ENCODE results near the gene BSPRY. TPM values are rescaled to one million over a fixed set of nuclear protein-coding genes. Genes with fewer than 3 reads are reported as not detected.

The BSPRY gene
- polyA plus RNA-seq, 1 donor from 2014 or later, result not detected

- no peak overlapping the region for H3K4me3 ChIP-seq (ENCODE audit: low read length)
- no peak for TF ChIP-seq POLR2AphosphoS5 (IDR thresholded peaks at IDR 0.05)
- no peak for TF ChIP-seq TAF1 (IDR thresholded peaks at IDR 0.05; ENCODE audit: low read depth)
- no peak for TF ChIP-seq EZH2 (IDR thresholded peaks at IDR 0.05; ENCODE audit: borderline replicate concordance, insufficient read depth, low read length, poor library complexity, severe bottlenecking)
- TF ChIP-seq MXI1 (conservative IDR thresholded peaks at IDR 0.05; ENCODE audit: poor library complexity, severe bottlenecking), result no peak
- no peak for TF ChIP-seq EP300 (conservative IDR thresholded peaks at IDR 0.05; ENCODE audit: poor library complexity, severe bottlenecking)
- no peak for TF ChIP-seq CTCF (IDR thresholded peaks at IDR 0.05; ENCODE audit: poor library complexity, severe bottlenecking)
- no peak for TF ChIP-seq SMC3 (conservative IDR thresholded peaks at IDR 0.05; ENCODE audit: poor library complexity)
- no peak for TF ChIP-seq REST (IDR thresholded peaks at IDR 0.05; ENCODE audit: borderline replicate concordance)
- TF ChIP-seq RAD21 (conservative IDR thresholded peaks at IDR 0.05), result no peak
- H2AFZ ChIP-seq (ENCODE audit: low read depth, low read length), result no peak overlapping the region
- H3F3A ChIP-seq (ENCODE audit: insufficient read depth, low read length, poor library complexity, severe bottlenecking), result no peaks in the 10 kb centered on the region
- H3K36me3 ChIP-seq (ENCODE audit: insufficient read depth, low read length), result no peaks in the 10 kb centered on the region
- H3K27ac ChIP-seq (ENCODE audit: low read length), result no peak overlapping the region
- H3K79me2 ChIP-seq (replicated peaks; ENCODE audit: insufficient read depth, low read length), result no peaks in the 10 kb centered on the region
- no peaks in the 10 kb centered on the region for H3K9me3 ChIP-seq (ENCODE audit: low read length)
- H3K4me2 ChIP-seq (ENCODE audit: low read length), result no peak overlapping the region
- no peaks in the 10 kb centered on the region for H3K9me2 ChIP-seq (ENCODE audit: insufficient read depth, low read length)
- H3K9ac ChIP-seq (ENCODE audit: low read length), result no peak overlapping the region
- no peaks in the 10 kb centered on the region for H4K20me1 ChIP-seq (ENCODE audit: insufficient read depth)
- no peaks in the 10 kb centered on the region for H3K27me3 ChIP-seq (ENCODE audit: insufficient read depth, low read depth, low read length)
Observed at GRCh38 chr9:113386571-113387393, 37.4 kb downstream of the BSPRY start.

GRCh38 chr9:113387560-113388230 lies 38.4 kb downstream of the BSPRY start:
- Histone ChIP-seq H2AFZ (ENCODE audit: low read depth, low read length) (no peak overlapping the region), H3K9ac (ENCODE audit: low read length) (no peak overlapping the region), H3K9me2 (ENCODE audit: insufficient read depth, low read length) (no peaks in the 10 kb centered on the region), H3K4me2 (ENCODE audit: low read length) (no peak overlapping the region), H3K79me2 (replicated peaks; ENCODE audit: insufficient read depth, low read length) (no peaks in the 10 kb centered on the region), H3K4me3 (ENCODE audit: low read length) (no peak overlapping the region), H4K20me1 (ENCODE audit: insufficient read depth) (no peaks in the 10 kb centered on the region), H3K9me3 (ENCODE audit: low read length) (no peaks in the 10 kb centered on the region), H3K36me3 (ENCODE audit: insufficient read depth, low read length) (no peaks in the 10 kb centered on the region), H3F3A (ENCODE audit: insufficient read depth, low read length, poor library complexity, severe bottlenecking) (no peaks in the 10 kb centered on the region), H3K27ac (ENCODE audit: low read length) (no peak overlapping the region), H3K27me3 (ENCODE audit: insufficient read depth, low read depth, low read length) (no peaks in the 10 kb centered on the region)
- TF ChIP-seq TAF1 (IDR thresholded peaks at IDR 0.05; ENCODE audit: low read depth) (no peak), SMC3 (conservative IDR thresholded peaks at IDR 0.05; ENCODE audit: poor library complexity) (no peak), RAD21 (conservative IDR thresholded peaks at IDR 0.05) (no peak), REST (IDR thresholded peaks at IDR 0.05; ENCODE audit: borderline replicate concordance) (no peak), EP300 (conservative IDR thresholded peaks at IDR 0.05; ENCODE audit: poor library complexity, severe bottlenecking) (no peak), CTCF (IDR thresholded peaks at IDR 0.05; ENCODE audit: poor library complexity, severe bottlenecking) (no peak), EZH2 (IDR thresholded peaks at IDR 0.05; ENCODE audit: borderline replicate concordance, insufficient read depth, low read length, poor library complexity, severe bottlenecking) (no peak), MXI1 (conservative IDR thresholded peaks at IDR 0.05; ENCODE audit: poor library complexity, severe bottlenecking) (no peak), POLR2AphosphoS5 (IDR thresholded peaks at IDR 0.05) (no peak)

Data from neural cell (in vitro differentiated cells).